GM12874 (cell line): ENCODE results near the gene NLGN4X.

ENCODE experiments used
- TF ChIP-seq, protein P1 (sequence below): IDR thresholded peaks from 2 replicates; pipeline ENCODE4 v1.5.1; 2011; ENCODE audit warnings: low read depth, mild to moderate bottlenecking, control low read depth, low read length, moderate library complexity; ENCODE audit not compliant: insufficient read depth

The NLGN4X gene

DNA sequence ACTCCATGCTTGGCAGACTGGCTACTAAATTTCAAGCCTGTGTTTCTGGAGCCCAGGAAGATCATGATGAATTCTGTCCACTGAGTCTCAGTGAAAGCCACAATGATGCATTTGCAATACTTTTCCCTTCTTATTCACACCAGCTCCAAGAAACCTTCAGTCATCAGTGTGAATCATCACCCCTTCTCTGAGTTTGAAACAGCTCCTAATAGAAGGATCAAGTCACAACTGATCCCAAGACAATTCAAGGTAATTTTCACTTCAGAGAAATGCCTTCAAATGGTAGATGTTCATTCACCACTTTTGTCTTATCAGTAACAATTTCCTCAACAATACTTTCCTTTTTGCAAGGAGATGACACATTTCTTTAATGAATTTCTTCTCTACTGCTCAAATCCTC is 257.4 kb downstream of the NLGN4X start:
- TF ChIP-seq, protein P1, sequence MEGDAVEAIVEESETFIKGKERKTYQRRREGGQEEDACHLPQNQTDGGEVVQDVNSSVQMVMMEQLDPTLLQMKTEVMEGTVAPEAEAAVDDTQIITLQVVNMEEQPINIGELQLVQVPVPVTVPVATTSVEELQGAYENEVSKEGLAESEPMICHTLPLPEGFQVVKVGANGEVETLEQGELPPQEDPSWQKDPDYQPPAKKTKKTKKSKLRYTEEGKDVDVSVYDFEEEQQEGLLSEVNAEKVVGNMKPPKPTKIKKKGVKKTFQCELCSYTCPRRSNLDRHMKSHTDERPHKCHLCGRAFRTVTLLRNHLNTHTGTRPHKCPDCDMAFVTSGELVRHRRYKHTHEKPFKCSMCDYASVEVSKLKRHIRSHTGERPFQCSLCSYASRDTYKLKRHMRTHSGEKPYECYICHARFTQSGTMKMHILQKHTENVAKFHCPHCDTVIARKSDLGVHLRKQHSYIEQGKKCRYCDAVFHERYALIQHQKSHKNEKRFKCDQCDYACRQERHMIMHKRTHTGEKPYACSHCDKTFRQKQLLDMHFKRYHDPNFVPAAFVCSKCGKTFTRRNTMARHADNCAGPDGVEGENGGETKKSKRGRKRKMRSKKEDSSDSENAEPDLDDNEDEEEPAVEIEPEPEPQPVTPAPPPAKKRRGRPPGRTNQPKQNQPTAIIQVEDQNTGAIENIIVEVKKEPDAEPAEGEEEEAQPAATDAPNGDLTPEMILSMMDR, result no peak

DNA sequence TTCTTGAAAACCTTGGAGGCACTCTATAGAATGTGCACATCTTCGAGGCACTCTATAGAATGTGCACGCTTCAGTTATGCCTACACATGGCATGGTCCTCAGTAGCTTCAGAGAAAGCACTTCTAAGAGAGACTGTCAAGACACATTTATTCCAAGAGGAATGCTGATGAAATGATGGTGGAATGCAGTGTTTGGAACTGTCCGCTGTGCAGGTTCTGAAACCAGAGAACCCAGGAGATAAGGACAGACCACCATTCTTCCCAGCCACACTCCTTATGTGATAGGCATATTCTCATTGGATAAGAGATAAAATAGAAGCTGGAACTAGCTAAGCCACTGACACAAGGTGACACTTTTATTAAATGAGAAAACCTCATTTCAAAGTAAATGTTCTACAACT is 263.3 kb downstream of the NLGN4X start:
- TF ChIP-seq, protein P1, result no peak

DNA sequence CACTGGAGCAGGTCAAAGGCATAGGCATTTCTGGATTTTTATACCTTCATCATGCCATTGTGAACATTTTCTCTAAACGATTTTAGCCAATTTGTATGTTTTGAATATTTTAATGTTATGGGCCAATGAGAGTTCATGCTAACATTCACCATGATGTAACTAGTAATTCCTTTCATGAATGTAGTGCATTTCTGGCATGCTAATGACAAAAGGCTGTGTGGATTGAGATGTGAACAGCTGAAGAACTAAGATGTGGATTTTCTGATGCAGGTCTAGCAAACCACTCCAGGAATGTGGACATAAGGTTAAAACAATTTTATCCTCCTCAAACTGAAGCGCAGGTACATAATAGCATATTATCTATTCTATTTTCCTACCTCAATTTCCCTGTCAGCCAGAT is 269.4 kb downstream of the NLGN4X start:
- TF ChIP-seq, protein P1, result no peak

DNA sequence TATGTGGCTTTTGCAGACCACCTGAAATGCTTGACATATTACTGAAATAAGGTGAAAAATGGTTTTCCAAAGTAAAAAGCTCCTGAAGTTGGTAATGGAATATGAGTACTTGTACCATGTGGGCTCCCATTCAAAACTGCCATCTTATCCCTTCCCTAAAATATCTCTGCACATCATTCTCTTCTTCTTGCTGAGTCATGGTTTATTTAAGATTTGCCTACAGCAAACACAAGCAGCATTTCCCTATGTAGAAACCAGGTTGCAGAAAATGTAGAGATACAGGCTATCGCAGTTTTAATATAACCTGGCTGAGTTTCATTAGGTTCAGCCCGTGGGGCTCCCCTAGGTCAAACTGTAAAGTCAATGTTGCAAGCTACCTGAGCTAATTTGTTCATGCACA is 270.1 kb downstream of the NLGN4X start:
- TF ChIP-seq, protein P1, result no peak

DNA sequence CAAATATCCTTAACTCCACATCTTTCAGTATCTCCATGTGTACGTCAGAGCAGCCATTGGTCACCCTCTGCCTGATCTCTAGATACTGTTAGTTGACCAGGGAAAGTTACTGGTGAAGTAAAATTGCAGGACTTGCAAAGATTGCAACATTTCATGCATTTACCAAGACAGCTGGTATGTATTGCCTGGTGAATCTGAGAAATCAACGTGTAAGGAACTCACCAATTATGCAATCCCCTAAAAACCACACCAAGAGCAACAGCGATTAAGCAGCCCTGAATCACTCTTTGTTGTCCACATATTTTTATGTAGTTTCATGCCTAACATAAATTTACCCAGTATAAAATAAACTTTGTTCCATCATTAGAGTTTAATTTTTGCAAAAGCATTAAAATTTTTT is 271.2 kb downstream of the NLGN4X start:
- TF ChIP-seq, protein P1, result no peak

DNA sequence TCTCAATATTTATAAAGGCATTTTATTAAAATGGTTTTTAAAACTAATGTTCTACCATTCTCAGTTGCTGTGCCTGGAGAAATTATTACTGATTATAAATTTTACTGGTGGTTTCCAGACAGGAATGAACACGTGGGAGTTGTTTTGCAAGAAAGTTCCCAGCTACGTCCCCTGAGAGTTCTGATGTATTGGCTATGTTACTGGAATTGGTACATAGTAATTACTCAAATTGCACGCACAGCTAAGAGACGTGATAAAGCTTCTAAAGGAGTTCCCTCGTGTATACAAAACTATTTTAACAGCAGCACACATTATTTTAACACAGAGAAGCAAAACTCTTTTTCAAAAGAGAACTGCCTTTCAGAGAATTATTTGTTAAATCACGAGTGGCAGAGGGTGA is 292.2 kb downstream of the NLGN4X start:
- TF ChIP-seq, protein P1, result no peak

DNA sequence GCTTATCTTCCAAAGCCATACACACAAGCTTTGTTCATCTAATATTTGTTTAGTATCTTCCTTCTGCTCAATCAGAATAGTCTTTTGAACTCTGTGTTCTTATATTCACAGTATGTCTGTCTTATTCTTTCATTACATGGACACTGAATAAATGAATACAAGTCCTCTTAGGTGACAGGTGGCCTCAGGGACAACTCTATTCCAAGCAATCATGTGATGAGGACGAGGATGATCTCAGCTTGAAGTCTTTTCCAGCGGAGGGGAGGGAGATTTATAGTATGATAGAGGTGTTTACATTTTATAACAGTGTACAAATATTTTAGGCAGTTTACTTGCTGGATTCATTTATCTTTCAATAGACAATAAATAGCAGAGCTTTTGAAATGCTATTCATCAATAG is 300.4 kb downstream of the NLGN4X start:
- TF ChIP-seq, protein P1, result no peak

DNA sequence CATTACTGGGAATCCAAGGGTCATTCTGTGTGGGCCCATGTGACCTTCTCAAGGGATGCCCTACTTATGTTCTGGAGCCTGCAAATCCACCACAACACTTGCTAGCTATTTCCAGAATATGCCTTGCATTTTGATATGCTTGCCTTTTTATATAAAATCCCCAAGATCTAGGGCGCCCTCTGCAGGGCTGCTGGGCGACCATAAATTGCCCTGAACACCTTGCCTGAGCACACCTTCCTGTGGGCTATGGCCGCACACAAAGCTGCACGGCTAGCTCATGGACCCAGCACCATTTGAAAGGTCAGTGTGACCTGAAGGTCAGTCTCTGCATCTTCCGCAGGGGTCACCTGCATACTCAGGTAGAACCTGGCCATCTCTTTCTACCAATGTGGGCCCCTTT is 311.7 kb downstream of the NLGN4X start:
- TF ChIP-seq, protein P1, result no peak
